ENCODE data around the gene TGIF2. TPM values are rescaled to one million over a fixed set of nuclear protein-coding genes. Genes with fewer than 3 reads are reported as not detected.

Gene TGIF2
- total RNA-seq, 2 donors from 2014 or later: 8.9 to 10.7 TPM

- Histone ChIP-seq H3K9me3 (no peaks in the 10 kb centered on the region), H3K36me3 (no peaks in the 10 kb centered on the region), H3K27me3 (no peaks in the 10 kb centered on the region), H3K27ac (peak overlapping the region; percentile 91 to 94), H3K4me3 (peak overlapping the region; percentile 88 to 91), H3K4me1 (peaks cover 0 to 33% of the 10 kb centered on the region in 2 donors)
- no peak for TF ChIP-seq CTCF (IDR thresholded peaks at IDR 0.05)
- DNase-seq (ENCODE audit: low spot score): no peak
Measured at GRCh38 chr20:36572701-36573102, 695 bp upstream of the TGIF2 start.

DNA sequence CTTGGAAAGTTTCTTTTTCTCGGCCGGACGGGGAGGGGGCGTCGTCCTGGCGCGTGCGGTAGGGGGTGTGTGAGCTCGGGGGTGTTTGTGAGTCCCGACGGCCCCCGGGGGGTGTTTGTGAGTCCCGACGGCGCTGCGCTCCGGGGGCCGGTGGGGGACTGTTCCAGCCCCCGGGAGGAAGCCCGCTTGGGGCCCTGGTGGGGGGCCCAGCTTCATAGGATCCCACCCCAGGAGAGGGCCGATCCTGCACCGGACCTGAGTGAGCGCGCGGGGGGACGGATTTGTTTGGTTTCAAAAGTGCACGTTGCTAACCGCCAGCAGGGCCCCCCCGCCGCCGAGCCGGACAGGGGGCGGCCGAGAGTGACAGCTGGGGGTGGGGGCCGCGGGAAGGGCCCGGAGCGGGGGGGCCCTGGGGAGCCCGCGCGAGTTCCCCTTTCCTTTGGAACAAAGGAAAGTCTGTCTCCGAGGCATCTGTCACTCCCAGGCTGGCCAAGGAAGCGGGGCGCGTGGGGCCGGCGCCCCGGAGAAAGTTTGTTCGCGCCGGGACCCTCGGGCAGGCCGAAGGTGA lies 485 bp downstream of the TGIF2 start:
- TF ChIP-seq CTCF (IDR thresholded peaks at IDR 0.05): peak in 1 of 2 donors; percentile 12
- DNase-seq (ENCODE audit: low spot score): no peak
- peak overlapping the region; percentile 91 to 94 for H3K27ac ChIP-seq

DNA sequence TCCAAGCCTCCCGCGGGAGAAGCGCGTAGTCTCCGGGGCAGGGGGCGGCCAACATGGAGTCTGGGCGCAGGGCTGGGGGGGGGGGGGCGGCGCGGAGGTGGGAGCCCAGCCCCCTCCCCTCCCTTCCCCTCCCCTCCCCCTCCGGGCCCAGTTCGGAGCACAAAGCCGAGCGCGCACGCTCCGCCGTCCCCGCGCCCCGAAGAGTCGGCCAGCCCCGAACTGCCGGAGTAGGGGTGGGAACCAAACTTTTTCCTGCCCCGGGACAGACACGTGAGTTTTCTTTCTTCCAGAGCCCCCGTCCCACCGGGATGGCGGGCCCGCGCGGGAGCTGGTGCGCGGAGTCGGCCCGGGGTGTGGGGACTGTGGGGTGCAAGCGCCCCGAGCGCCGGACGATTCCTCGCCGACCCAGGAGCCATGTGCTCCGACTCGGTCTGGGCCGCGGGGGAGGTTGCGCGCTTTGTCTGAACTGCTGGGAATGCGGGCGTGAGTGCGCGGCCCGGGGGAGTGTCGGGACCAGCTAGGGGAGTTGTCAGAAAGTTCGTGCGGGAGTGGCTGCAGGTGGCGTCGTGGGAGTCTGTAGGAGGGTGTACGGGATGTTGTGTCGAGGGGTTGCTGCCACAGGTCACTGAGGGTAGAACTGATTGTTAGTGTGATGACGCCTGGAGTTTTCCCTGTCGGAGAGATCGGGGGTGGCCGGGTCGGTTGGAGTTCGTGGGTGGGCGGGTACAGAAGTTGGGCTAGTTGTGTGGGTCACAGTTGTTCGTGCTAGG lies 1.2 kb downstream of the TGIF2 start:
- H3K27me3 ChIP-seq: no peaks in the 10 kb centered on the region
- peaks cover 0 to 33% of the 10 kb centered on the region in 2 donors for H3K4me1 ChIP-seq
- no peak for TF ChIP-seq CTCF (IDR thresholded peaks at IDR 0.05)
- peak overlapping the region; percentile 91 to 94 for H3K27ac ChIP-seq
- peaks cover 12% of the 10 kb centered on the region for H3K36me3 ChIP-seq
- H3K9me3 ChIP-seq: no peaks in the 10 kb centered on the region
- peak; percentile 72 for DNase-seq (ENCODE audit: low spot score)
- peak overlapping the region; percentile 88 to 91 for H3K4me3 ChIP-seq

More for the DNA sequence above, 485 bp downstream of the TGIF2 start:
- H3K4me1 ChIP-seq: peaks cover 0 to 33% of the 10 kb centered on the region in 2 donors
- no peaks in the 10 kb centered on the region for H3K27me3 ChIP-seq
- H3K9me3 ChIP-seq: no peaks in the 10 kb centered on the region
- peaks cover 5% of the 10 kb centered on the region for H3K36me3 ChIP-seq
- peak overlapping the region; percentile 88 to 91 for H3K4me3 ChIP-seq

DNA sequence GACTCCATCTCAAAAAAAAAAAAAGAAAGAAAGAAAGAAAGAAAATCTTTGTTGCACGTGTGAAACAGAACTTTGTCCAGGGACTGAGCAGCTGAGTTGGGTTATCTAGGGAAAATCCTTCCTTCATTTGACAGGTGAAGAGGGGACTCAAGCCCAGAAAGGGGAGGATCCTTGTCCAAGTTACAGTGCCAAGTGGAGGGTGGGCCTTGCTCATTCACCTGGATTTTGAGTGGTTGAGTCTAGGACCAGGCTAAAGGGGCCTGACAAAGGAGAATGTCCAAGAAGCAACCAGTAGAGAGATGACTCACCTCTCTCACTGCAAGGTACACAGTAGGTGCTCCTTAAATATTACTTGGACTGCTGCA lies 2.7 kb downstream of the TGIF2 start:
- Histone ChIP-seq H3K4me1 (peaks cover 0 to 33% of the 10 kb centered on the region in 2 donors), H3K27me3 (no peaks in the 10 kb centered on the region), H3K4me3 (no peak overlapping the region), H3K9me3 (no peaks in the 10 kb centered on the region), H3K27ac (peak overlapping the region in 1 of 2 donors; percentile 94), H3K36me3 (peaks cover 26% of the 10 kb centered on the region)
- DNase-seq (ENCODE audit: low spot score): no peak
- no peak for TF ChIP-seq CTCF (IDR thresholded peaks at IDR 0.05)

DNA sequence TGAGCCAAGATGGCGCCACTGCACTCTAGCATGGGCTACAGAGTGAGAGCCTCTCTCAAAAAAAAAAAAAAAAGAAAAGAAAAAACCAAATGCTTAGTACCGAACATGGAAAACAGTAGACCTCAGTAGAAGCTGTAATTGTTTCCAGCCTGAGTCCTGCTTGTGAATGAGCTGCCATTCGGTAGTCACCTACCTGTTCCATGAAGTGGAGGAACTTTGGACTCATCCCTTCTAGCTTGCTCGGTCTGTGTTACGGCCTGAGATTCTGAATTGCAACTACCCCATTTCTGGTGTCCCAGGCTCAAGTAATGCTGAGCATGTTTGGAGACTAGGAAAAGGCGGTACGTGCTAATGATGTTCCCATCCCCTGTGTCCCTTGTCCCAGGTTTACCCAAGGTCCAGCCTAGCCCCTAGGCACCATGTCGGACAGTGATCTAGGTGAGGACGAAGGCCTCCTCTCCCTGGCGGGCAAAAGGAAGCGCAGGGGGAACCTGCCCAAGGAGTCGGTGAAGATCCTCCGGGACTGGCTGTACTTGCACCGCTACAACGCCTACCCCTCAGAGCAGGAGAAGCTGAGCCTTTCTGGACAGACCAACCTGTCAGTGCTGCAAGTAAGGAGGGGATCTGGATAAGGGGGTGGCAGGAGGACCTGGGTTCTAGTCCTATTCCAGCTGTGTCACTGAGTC lies 5.1 kb downstream of the TGIF2 start:
- Histone ChIP-seq H3K27me3 (no peaks in the 10 kb centered on the region), H3K9me3 (no peaks in the 10 kb centered on the region), H3K4me1 (peaks cover 0 to 20% of the 10 kb centered on the region in 2 donors), H3K36me3 (peaks cover 46% of the 10 kb centered on the region), H3K4me3 (no peak overlapping the region), H3K27ac (no peak overlapping the region)
- TF ChIP-seq CTCF (IDR thresholded peaks at IDR 0.05): no peak
- DNase-seq (ENCODE audit: low spot score): no peak

Data from right atrium auricular region (tissue), 2 donors.